C1 segment of cervical spinal cord (tissue), 14 donors: ENCODE measurements around the gene SCN1B.
"Not testable (repeated sequence)": the region's sequence is repeated elsewhere in the genome, so short reads cannot be mapped to it uniquely, and the experiment has no call there.

Experiments
- DNase-seq, 14 donors: peaks; one replicate each; lab custom pipeline; 2025; lab: John Stamatoyannopoulos, UW

The SCN1B gene

GRCh38 chr19:35015954-35016351 is 14.3 kb upstream of the SCN1B start:
- DNase-seq, result no peak

- peak in 8 of 14 donors; percentile 12 to 55 (median 23) for DNase-seq
These were observed 12.8 kb upstream of the SCN1B start for GRCh38 chr19:35017507-35017906.

- DNase-seq, result no peak
These were observed 11.9 kb upstream of the SCN1B start for GRCh38 chr19:35018379-35018778.

GRCh38 chr19:35019144-35019543 is 11.1 kb upstream of the SCN1B start:
- no peak for DNase-seq

- no peak for DNase-seq
These were observed 9.3 kb upstream of the SCN1B start for GRCh38 chr19:35021016-35021415.

GRCh38 chr19:35021596-35021995 is 8.7 kb upstream of the SCN1B start:
- DNase-seq, result no peak

- DNase-seq, result no peak
These were observed 7.8 kb upstream of the SCN1B start for GRCh38 chr19:35022460-35022859.

GRCh38 chr19:35023428-35023827 is 6.8 kb upstream of the SCN1B start:
- DNase-seq, result peak in 1 of 14 donors; percentile 14

- DNase-seq, result no peak
These were observed 6.2 kb upstream of the SCN1B start for GRCh38 chr19:35024095-35024494.

- DNase-seq, result no peak
These were observed 4.3 kb upstream of the SCN1B start for GRCh38 chr19:35025969-35026368.

- no peak for DNase-seq
These were observed 3.9 kb upstream of the SCN1B start for GRCh38 chr19:35026418-35026817.

GRCh38 chr19:35027009-35027408 is 3.3 kb upstream of the SCN1B start:
- no peak for DNase-seq

- no peak for DNase-seq
These were observed 2.2 kb upstream of the SCN1B start for GRCh38 chr19:35027851-35028599.

- DNase-seq, result not testable (repeated sequence)
These were observed 1.7 kb upstream of the SCN1B start for GRCh38 chr19:35028600-35028885.

- not testable (repeated sequence) for DNase-seq
These were observed 964 bp upstream of the SCN1B start for GRCh38 chr19:35029275-35029736.

GRCh38 chr19:35029737-35030256 is 473 bp upstream of the SCN1B start:
- no peak for DNase-seq

- DNase-seq, result peak in 8 of 14 donors; percentile 16 to 71 (median 36)
These were observed 1.0 kb downstream of the SCN1B start for GRCh38 chr19:35031072-35031881.

- DNase-seq, result peak in 1 of 14 donors; percentile 45
These were observed 2.1 kb downstream of the SCN1B start for GRCh38 chr19:35032356-35032865.

GRCh38 chr19:35033067-35034004 is 3.1 kb downstream of the SCN1B start:
- DNase-seq, result peak in 1 of 14 donors; percentile 63

GRCh38 chr19:35034005-35034502 is 3.8 kb downstream of the SCN1B start:
- DNase-seq, result no peak
